ENCODE data around the gene USP36. TPM values are rescaled to one million over a fixed set of nuclear protein-coding genes. Genes with fewer than 3 reads are reported as not detected.

Gene USP36
- total and polyA plus RNA-seq, 9 of the 15 experiments (the other 6 are each of a cell fraction or from before 2014, with no cell fraction given), result 6.4 to 72.8 (median 22.5) TPM

DNA sequence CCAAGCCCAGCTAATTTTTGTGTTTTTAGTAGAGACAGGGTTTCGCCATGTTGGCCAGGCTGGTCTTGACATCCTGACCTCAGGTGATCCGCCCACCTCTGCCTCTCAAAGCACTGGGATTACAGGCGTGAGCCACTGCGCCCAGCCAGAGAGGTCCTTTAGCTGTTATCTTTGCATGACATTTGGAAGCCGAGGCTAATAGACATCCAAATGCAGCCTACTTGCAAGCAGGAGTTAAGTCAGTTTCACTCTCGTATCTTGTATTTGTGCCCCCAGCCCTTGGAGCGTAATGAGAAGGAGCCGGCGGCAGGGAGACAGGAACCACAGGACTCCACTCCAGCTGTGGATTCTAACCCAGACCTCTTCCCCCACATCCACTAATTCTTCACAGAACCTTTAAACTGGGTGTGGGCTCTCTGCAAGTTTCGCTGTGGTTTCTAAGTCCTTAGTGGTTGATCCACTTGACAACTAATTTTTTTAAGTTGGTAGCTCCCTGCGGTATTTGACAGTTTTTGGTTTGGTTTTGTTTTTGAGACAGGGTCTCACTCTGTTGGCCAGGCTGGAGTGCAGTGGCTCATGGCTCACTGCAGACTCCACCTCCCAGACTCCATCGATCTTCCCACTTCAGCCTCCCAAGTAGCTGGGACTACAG lies 55.5 kb downstream of the USP36 start:
- ChIA-PET POLR2A (interaction anchor here (0.6 to 2.7 kb wide), 11 partner anchors 10 to 1842 kb away, joined by 3 to 16 read pairs (median 3); no protein-coding TSS in a partner anchor), CTCF (ENCODE audit: low intra/inter-chr PET ratio) (no interaction called here)
- intact Hi-C loops (cut with micrococcal nuclease), result no loop called here
- no TSS peak for BruUV-seq (replicated peaks)
- Histone ChIP-seq H3K9me3 (replicated peaks; ENCODE audit: control insufficient read depth, insufficient read depth, low read depth, low read length) (no peaks in the 10 kb centered on the region), H3K9me1 (ENCODE audit: control insufficient read depth, insufficient read depth, low read length) (peaks cover 4% of the 10 kb centered on the region), H3K4me2 (ENCODE audit: insufficient read depth, low read length) (peak overlapping the region; percentile 60), H3K27ac (ENCODE audit: extremely low read depth, low read depth, low read length) (peak overlapping the region; percentile 94), H3K79me2 (ENCODE audit: control insufficient read depth, insufficient read depth, low read length) (peaks cover 22% of the 10 kb centered on the region), H3K27me3 (ENCODE audit: control insufficient read depth in 2 of 2, insufficient read depth in 2 of 2, low read length in 2 of 2) (no peaks in the 10 kb centered on the region), H3K9ac (ENCODE audit: insufficient read depth in 1 of 2, low read depth in 2 of 2, low read length in 2 of 2) (peak overlapping the region in 1 of 2 experiments; percentile 14; a peak in 2 of 4 replicates), H4K20me1 (replicated peaks; ENCODE audit: control insufficient read depth, insufficient read depth, low read length) (0 out of 2 replicates have a peak, but pooled peaks cover 3% of the 10 kb centered on the region), H3K4me3 (no peak overlapping the region), H2AFZ (ENCODE audit: low read depth, low read length) (peak overlapping the region; percentile 48), H3K36me3 (ENCODE audit: control insufficient read depth, insufficient read depth, low read length) (no peaks in the 10 kb centered on the region), H3K4me1 (replicated peaks in 1 of 2; ENCODE audit: control insufficient read depth in 2 of 2, insufficient read depth in 2 of 2, low read length in 2 of 2) (peaks cover 40 to 63% of the 10 kb centered on the region in 2 experiments)
- ATAC-seq (peak; percentile 42), DNase-seq (ENCODE audit: extremely low read depth in 1 of 4, low spot score in 3 of 4) (peak in 2 of 4 experiments; percentile 66 to 90), FAIRE-seq (peak; percentile 87)
- in situ Hi-C loops (cut with MboI), result no loop called here
- WGBS (ENCODE audit: insufficient coverage, low coverage, missing lambda C conversion rate), result 11% methylated on average over 12 of the region's 12 CpGs
- TF ChIP-seq HMG20B (CRISPR knock-in tag; IDR thresholded peaks at IDR 0.05) (no peak), SRSF9 (IDR thresholded peaks at IDR 0.05; ENCODE audit: borderline replicate concordance, low read depth, low read length) (no peak), ATF7 (IDR thresholded peaks at IDR 0.05) (no peak), ZBED1 (IDR thresholded peaks at IDR 0.05) (no peak), NCOA6 (IDR thresholded peaks at IDR 0.05) (no peak), PYGO2 (tag; IDR thresholded peaks at IDR 0.05) (no peak), NRF1 (conservative IDR thresholded peaks at IDR 0.05 in 1 of 2, IDR thresholded peaks at IDR 0.05 in 1 of 2) (peak in 1 of 2 experiments; percentile 15; a peak in 1 of 4 replicates), ZNF217 (CRISPR knock-in tag; IDR thresholded peaks at IDR 0.05) (no peak), SNRNP70 (optimal IDR thresholded peaks at IDR 0.05; ENCODE audit: low read depth, low read length) (no peak), TRIM24 (IDR thresholded peaks at IDR 0.05) (peak in 1 of 2 experiments; percentile 60; a peak in 1 of 4 replicates), DPF2 (IDR thresholded peaks at IDR 0.05) (peak; percentile 79), TRIM28 (IDR thresholded peaks at IDR 0.05) (0 out of 2 replicates have a peak, but pooled peaks have one; percentile 41), ZNF780A (CRISPR knock-in tag; IDR thresholded peaks at IDR 0.05) (no peak), ZNF23 (CRISPR knock-in tag; IDR thresholded peaks at IDR 0.05) (no peak), NR2C2 (CRISPR knock-in tag; IDR thresholded peaks at IDR 0.05) (no peak), NR2C2 (tag; IDR thresholded peaks at IDR 0.05) (no peak), KLF6 (CRISPR knock-in tag; IDR thresholded peaks at IDR 0.05; ENCODE audit: borderline replicate concordance) (no peak)
- TF ChIP-seq, protein P1, sequence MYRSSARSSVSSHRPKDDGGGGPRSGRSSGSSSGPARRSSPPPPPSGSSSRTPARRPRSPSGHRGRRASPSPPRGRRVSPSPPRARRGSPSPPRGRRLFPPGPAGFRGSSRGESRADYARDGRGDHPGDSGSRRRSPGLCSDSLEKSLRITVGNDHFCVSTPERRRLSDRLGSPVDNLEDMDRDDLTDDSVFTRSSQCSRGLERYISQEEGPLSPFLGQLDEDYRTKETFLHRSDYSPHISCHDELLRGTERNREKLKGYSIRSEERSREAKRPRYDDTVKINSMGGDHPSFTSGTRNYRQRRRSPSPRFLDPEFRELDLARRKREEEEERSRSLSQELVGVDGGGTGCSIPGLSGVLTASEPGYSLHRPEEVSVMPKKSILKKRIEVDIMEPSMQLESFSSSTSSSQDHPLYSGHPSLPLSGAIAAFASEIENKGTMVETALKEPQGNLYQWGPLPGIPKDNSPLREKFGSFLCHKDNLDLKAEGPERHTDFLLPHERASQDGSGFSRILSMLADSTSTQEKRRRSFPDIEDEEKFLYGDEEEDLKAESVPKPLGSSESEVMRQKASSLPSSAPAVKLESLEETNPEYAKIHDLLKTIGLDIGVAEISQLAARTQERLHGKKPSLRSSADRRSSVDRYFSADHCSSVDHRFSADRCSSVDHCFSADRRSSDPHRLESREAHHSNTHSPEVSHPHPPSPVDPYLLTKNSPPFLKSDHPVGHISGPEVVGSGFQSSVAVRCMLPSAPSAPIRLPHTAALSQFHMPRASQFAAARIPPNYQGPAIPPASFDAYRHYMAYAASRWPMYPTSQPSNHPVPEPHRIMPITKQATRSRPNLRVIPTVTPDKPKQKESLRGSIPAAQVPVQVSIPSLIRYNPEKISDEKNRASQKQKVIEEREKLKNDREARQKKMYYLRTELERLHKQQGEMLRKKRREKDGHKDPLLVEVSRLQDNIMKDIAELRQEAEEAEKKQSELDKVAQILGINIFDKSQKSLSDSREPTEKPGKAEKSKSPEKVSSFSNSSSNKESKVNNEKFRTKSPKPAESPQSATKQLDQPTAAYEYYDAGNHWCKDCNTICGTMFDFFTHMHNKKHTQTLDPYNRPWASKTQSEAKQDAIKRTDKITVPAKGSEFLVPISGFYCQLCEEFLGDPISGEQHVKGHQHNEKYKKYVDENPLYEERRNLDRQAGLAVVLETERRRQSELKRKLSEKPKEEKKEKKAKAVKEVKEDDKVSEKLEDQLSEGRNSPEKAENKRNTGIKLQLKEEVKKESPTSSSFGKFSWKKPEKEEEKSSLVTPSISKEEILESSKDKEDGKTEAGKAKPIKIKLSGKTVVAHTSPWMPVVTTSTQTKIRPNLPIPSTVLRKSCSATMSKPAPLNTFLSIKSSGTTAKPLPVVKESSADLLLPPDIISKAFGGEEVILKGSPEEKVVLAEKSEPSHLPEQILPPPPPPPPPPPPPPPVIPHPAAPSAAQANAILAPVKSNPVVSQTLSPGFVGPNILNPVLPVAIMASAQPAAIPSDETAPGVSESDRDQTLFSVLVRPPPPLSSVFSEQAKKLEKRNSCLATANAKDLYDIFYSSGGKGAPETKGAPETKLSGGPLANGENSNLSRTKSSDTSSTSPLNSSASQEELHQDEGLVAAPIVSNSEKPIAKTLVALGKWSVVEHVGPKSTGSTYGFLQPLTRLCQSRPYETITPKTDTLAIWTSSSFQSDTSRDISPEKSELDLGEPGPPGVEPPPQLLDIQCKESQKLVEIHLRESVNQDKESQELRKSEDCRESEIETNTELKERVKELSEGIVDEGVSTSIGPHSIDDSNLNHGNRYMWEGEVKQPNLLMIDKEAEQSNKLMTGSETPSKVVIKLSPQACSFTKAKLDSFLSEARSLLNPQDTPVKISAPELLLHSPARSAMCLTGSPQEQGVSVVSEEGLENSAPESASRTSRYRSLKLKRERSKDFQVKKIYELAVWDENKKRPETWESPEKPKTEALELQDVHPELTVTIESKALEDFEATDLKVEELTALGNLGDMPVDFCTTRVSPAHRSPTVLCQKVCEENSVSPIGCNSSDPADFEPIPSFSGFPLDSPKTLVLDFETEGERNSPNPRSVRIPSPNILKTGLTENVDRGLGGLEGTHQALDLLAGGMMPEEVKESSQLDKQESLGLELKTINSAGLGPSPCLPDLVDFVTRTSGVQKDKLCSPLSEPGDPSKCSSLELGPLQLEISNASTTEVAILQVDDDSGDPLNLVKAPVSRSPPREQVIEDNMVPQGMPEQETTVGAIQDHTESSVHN (IDR thresholded peaks at IDR 0.05; ENCODE audit: borderline replicate concordance in 1 of 2, low read depth in 1 of 2), result no peak

All from K562 (cell line).